Kidney epithelial cell (primary cell): Measurements from ENCODE around the gene EPB41L1. TPM values are rescaled to one million over a fixed set of nuclear protein-coding genes. Genes with fewer than 3 reads are reported as not detected.
A peak's percentile ranks its signal among the peaks of the same experiment; 100 is the strongest.

ENCODE experiments used
- DNase-seq: peaks from one replicate; pipeline ENCODE4 v3.0.0-alpha.2; 2010; ENCODE audit warnings: low read depth
- H3K27me3 ChIP-seq: 2 replicates; pipeline ENCODE4 v1.6.0; 2011; ENCODE audit warnings: low read length; ENCODE audit not compliant: control insufficient read depth, insufficient read depth
- H3K36me3 ChIP-seq: 2 replicates; pipeline ENCODE4 v1.5.1; 2011; ENCODE audit warnings: low read length; ENCODE audit not compliant: control insufficient read depth, insufficient read depth
- H3K4me3 ChIP-seq: 2 replicates; pipeline ENCODE4 v1.5.1; 2011; ENCODE audit warnings: low read depth, mild to moderate bottlenecking, control low read depth, low read length
- total RNA-seq: library from RNA; depleted of rRNA; stranded (reverse); fragments of >200 nt; gene quantifications from 2 replicates; pipeline ENCODE4 v1.2.3, GENCODE V29; 2015
- TF ChIP-seq, protein P1 (sequence below): IDR thresholded peaks from 2 replicates; pipeline ENCODE4 v1.5.1; 2011; ENCODE audit warnings: mild to moderate bottlenecking, moderate library complexity, low read length, control low read depth, inconsistent platforms; ENCODE audit not compliant: insufficient read depth, poor library complexity, severe bottlenecking

The EPB41L1 gene
- total RNA-seq, 1 donor from 2014 or later, result 25.0 TPM

DNA sequence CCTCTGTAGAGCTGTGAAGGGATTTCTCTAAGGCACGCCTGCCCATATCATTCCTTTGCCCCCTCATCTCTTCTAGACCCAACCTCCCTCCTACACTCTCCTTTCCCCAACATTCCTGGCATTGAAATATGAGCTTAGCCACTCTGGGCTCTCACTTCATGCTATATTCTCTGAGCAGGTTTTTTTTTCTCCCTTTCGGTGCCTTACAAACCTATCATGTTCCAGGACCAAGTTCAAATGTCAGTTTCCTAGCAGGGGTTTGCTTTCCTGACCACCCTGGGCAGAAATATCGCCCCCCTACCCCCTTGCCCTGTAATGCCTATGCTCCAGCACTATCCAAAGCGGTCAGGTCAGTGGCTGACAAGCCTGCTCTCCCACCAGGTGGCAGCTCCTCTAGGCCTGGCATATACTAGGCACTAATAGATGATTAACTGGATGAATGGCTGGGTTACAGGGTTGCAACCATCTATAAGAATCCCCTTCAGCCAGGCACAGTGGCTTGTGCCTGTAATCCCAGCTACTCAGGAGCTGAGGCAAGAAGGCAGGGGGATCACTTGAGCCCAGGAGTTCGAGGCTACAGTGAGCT, 56.0 kb downstream of the EPB41L1 start:
- peak; percentile 25 for DNase-seq
- H3K4me3 ChIP-seq, result no peak overlapping the region
- no peaks in the 10 kb centered on the region for H3K36me3 ChIP-seq
- TF ChIP-seq, protein P1, sequence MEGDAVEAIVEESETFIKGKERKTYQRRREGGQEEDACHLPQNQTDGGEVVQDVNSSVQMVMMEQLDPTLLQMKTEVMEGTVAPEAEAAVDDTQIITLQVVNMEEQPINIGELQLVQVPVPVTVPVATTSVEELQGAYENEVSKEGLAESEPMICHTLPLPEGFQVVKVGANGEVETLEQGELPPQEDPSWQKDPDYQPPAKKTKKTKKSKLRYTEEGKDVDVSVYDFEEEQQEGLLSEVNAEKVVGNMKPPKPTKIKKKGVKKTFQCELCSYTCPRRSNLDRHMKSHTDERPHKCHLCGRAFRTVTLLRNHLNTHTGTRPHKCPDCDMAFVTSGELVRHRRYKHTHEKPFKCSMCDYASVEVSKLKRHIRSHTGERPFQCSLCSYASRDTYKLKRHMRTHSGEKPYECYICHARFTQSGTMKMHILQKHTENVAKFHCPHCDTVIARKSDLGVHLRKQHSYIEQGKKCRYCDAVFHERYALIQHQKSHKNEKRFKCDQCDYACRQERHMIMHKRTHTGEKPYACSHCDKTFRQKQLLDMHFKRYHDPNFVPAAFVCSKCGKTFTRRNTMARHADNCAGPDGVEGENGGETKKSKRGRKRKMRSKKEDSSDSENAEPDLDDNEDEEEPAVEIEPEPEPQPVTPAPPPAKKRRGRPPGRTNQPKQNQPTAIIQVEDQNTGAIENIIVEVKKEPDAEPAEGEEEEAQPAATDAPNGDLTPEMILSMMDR, result peak; percentile 59
- H3K27me3 ChIP-seq, result no peaks in the 10 kb centered on the region

DNA sequence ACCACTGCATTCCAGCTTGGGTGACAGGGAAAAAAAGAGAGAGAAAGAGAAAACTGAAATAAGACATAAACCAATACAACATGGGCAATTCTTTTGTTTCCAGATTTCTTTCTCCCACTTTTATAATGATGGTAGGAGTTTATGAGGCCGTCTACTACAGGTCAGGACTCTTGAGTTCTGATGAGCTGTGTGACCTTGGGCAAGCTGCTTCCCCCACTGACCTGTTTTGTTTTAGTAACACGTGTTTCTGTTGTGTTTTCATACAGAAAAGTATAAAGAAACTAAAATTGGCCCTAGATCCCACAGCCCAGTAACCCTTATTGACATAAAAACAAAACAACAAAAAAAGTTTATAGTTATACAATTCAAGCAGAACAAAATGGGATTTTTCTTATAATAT, 58.8 kb downstream of the EPB41L1 start:
- no peaks in the 10 kb centered on the region for H3K36me3 ChIP-seq
- H3K27me3 ChIP-seq, result no peaks in the 10 kb centered on the region
- TF ChIP-seq, protein P1, result no peak
- no peak for DNase-seq
- no peak overlapping the region for H3K4me3 ChIP-seq

DNA sequence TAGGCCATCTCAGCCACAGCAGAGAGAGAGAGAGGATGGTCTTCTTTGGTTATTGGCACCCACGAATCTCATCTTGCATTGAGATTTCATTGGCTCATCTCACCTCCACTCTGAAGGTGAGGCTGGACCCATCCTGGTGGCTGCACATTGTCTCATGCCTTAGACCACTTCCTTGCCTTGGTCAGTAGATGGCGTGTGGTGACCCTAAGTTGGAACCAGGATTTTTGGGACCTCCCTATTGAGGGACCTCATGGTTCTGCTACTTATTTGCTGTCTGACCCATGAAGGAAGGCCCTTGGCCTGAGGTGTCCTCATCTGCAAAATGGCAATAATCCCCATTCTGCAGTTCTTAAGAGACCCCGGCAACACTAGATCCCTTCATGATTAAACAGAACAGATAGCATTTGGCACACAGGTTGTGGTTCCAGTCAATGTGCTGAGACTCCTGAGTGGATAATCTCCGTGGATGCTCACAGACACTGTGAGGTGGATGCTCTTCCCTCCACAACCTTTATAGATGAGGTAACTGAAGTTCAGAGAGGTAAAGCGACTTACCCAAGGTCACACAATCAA, 60.2 kb downstream of the EPB41L1 start:
- Histone ChIP-seq H3K4me3 (no peak overlapping the region), H3K36me3 (no peaks in the 10 kb centered on the region), H3K27me3 (no peaks in the 10 kb centered on the region)
- TF ChIP-seq, protein P1, result peak; percentile 63
- no peak for DNase-seq

DNA sequence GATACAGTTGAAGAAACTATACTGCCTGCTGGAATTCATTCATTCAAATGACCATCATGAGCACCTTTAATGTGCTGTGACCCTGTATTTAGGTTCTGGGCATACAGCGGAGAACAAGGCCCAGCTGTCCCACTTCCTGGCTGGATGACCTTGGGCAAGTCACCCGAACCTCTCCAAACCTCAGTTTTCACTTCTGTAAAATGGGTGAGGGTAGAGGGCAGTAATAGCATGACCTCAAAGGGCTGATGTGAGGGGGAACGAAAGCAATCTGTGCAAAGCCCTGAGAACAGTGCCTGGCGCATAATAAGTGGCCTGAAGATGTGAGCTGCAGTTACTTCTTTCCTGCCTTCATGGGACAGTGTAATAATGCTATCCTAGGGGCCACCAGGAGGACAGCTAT, 61.2 kb downstream of the EPB41L1 start:
- Histone ChIP-seq H3K36me3 (no peaks in the 10 kb centered on the region), H3K27me3 (no peaks in the 10 kb centered on the region)
- TF ChIP-seq, protein P1, result no peak

DNA sequence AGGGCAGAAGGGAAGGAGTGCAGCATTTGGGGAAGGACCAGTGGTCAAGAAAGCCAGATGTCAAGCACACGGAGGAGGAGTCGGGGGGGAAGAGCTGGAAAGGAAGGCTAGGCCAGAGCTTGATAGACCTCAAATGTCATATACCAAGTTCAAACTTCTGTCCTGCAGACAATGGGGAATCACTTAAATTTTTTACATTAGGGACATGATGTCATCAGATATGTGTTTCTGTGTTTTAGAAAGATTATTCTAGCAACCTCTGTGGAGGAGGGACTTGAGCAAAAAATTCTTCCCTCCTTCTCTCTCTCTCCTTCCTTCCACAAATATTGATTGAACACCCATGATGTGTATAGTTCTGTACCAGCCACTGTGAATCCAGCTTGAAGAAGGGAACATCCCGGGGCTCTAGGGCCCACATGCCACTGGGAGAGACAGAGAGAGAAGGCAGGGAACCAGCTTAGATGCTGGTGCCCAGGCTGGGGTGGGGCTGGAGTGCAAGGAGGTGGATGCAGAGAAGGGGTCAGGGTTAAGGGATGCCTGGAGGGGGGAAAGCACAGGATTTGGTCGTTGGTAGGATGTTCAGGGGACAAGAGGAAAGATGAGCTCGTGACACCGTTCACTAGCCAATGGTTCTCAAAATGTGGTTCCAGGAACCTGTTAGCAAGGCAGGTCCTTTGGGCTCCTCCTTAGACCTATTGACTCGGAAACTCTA, 61.9 kb downstream of the EPB41L1 start:
- no peaks in the 10 kb centered on the region for H3K36me3 ChIP-seq
- no peak overlapping the region for H3K4me3 ChIP-seq
- TF ChIP-seq, protein P1, result no peak
- no peaks in the 10 kb centered on the region for H3K27me3 ChIP-seq
- no peak for DNase-seq

More for the DNA sequence above, 61.2 kb downstream of the EPB41L1 start:
- no peak overlapping the region for H3K4me3 ChIP-seq
- DNase-seq, result no peak

DNA sequence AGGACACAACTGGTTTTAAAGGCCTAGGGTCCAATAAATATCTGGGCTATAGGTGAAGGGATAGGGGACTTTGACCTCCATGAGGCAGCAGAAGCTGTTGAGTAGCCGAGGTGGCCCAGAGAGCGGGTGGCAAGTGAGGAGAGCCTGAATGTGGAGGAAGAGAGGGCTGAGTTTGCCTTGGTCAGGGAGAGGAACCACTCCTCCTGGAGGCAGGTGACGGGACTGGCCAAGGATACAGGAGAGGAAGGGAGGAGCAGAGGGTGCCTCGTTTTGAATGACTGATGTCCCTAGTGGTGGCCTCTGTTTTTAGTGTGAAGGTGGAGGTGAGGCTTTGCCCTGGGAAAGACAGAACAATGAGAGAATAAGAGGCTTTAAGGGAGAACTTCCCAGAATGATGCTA, 62.7 kb downstream of the EPB41L1 start:
- DNase-seq, result no peak
- Histone ChIP-seq H3K36me3 (no peaks in the 10 kb centered on the region), H3K27me3 (no peaks in the 10 kb centered on the region), H3K4me3 (no peak overlapping the region)
- TF ChIP-seq, protein P1, result peak; percentile 14
